NCI-H2107 treated with DMSO at 0.1 percent for 48 hours (cell line): ENCODE results near the gene HAO1.

ENCODE experiments used
- DNase-seq: peaks from one replicate; lab custom pipeline; 2025; ENCODE audit not compliant: unreplicated experiment; lab: John Stamatoyannopoulos, UW

Gene HAO1

DNA sequence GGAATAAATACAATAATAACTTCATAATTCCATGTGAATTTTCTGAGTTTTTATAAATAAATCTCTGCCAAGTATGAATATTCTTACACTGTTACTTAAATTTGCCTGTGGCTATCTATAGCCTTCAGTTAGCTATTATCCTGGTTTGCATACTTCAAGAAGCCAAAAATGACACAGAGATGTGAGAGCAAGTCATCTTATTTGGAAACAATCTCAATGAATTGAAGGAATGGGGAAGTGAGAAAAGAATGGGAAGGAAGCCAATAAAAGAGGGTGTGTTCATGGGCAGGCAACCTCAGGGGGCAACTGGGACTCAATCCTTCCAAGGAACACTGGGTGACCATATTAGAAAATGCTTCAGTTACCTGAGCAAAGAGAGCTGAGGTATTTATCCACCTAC is 9.9 kb downstream of the HAO1 start:
- DNase-seq = no peak

DNA sequence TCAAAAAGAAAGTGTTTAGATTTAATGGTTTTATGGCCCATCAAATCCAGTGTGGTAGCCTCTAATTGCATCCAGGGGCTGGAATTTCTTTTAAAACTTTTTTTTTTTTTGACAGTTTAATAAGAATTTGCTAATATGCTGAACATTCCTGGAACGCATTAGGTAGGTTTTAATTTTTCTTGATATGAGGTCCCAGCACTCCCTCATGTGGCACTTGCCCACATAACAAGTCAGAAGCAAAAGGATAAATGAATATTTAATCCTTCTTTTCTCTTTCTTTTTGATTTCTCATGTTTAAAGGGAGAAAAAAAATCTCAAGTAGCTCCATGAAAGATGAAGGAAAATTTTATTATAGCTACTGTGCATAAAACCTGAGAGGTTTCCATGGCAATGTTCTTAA is 13.5 kb downstream of the HAO1 start:
- DNase-seq = no peak

DNA sequence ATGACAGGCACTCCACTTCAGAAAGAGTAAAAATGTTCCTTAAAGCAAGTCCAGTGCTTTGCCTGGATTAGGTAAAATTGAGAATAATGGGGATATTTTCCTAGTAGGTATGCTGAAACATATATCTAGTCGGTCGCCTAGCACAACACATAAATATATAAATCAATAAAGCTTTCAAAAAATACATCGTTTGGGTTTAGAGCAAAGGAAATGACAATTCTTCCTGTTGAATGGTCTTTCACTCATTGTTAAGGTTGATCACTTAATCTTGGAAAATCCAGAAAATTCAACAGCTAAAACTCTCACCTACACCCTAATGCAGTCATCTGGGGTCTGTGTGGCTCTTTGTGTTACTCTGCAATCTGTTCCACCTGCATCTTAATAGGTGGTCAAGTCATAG is 13.9 kb downstream of the HAO1 start:
- DNase-seq = no peak

DNA sequence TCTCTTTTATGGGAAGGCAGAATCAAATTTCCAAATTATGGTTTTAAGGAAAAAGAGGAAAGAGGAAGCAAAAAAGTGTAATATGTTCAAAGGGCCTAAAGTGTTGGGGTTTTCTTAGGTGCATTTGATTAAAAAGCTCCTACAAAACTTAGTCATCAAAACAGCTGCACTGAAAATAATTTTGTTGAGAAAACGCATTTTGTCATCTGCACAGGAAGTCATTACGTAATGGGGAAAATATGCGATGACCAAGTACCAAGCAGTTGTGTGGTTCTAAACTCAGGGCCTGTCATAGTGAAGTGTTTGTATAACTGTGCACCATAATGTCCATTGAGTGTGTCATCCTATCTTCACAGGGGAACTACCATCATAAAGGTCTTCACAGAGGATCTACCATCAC is 15.6 kb downstream of the HAO1 start:
- DNase-seq = no peak

DNA sequence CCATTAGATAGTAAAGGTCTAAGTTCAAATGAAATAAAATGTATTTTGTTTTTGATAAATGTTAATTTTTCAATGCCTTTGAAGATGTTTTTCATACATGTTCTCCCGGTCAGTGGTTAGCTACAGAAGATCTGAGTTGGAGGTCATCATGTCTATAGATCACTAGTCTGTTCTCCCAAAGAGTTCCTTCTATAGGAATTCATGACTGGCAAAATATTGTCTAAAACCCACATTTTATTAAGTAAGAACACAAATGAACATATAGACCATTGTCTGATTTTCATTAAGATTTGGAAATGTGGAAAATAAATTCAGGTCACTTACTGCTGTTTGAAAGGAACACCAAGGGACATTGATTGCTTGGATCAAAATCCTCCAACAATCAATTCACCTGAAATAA is 23.6 kb downstream of the HAO1 start:
- no peak for DNase-seq

DNA sequence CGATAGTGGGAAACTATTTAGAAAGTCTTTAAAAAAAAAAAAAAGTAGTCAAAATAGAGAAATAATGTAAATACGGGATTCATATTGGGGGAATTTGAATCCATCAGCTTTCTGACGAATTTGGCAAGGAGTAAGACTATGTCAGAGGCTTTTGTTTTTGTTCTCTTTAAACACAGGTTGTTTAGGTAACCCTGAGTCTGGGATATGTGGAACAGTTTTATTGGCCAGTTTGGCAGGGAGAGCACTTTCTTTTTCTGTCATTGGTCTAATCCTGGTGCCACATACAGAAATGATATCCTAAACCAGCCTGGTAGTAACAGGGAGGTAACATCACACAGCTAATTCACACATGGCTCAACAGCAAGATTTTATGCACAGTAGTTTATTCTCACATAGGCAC is 27.7 kb downstream of the HAO1 start:
- DNase-seq = no peak

DNA sequence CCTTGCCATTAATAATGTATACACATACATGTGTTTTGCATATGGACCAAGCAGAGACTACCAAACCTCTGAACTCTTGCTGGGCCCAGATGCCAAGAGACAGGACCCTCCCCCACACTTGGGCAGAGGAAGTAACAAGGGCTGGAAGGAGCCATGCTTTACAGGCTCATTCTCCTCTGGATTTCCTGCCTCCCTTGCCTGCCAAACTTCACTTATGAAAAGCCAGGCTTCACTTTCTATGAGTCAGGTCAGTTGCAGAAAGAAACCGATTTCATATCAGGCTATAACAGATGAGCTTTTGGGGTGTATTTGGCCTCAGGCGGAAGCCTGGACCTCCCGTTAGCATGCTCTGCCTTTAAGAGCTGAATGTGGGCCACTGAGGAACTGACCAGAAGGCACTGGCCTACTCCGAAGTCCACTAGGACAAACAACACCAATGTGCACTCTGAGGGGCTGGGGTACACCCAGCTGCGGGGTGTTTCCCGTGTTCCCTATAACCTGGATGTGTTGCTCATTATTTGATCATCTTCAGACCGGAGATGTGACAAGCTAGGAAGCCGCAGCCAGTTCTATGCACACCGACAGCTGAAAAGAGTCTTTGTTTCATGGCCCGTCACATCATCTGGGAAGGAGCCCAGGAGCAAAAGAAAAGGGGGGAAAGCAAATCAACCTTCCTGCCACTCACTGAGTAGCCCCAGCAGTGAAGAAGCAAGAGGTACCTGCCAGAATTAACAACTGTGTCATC is 28.5 kb downstream of the HAO1 start:
- DNase-seq = no peak

DNA sequence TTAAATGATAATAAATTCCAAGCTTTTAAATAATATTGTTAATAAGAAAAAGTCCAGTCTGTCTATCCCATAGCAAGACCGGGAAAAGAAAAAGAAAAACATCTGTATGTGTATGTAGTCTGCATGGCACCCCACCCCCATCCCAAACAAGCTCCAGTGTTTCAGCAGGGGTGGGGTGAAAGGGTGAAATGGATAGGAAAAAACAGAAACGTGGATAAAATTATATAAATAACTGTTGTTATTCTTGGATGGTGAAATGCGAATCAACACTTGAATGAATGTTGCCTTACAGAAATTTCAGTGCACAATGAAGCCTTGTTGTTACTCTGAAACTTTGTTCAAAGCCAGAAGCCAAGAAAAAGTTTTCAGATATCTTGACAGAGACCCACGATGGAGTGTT is 31.4 kb downstream of the HAO1 start:
- DNase-seq = no peak

DNA sequence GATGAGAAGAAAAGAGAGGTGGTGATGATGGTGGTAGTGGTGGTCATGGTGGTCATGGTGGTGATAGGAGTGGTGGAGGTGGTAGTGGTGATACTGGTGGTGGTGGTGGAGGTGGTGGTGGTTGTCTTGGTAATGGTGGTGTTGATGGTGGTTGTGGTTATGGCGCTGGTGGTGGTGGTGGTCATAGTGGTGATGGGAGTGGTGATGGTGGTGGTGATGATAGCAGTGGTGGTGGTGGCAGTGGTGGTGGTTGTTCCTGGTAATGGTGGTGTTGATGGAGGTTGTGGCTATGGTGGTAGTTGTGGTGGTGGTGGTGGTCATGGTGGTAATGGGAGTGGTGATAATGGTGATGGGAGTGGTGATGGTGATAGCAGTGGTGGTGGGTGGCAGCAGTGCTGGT is 36.8 kb downstream of the HAO1 start:
- no peak for DNase-seq

DNA sequence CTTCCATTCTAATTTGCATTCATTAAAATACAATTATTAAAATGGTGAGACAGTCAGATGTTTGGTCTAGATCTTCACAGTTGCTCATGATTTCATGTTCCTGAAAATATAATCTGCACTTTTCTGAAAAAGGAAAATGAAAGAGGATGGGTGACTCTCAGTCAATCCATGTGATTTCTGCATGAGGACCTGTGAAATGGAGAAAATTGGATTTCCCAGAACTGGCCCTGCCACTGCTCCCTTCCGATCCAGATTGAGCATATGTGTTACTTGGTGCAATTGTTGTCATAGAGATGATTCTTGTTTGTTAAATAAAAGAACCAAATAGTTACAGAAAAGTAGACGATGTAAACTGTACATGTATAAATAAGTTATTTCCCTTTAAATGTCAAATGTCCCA is 37.4 kb downstream of the HAO1 start:
- DNase-seq = no peak

DNA sequence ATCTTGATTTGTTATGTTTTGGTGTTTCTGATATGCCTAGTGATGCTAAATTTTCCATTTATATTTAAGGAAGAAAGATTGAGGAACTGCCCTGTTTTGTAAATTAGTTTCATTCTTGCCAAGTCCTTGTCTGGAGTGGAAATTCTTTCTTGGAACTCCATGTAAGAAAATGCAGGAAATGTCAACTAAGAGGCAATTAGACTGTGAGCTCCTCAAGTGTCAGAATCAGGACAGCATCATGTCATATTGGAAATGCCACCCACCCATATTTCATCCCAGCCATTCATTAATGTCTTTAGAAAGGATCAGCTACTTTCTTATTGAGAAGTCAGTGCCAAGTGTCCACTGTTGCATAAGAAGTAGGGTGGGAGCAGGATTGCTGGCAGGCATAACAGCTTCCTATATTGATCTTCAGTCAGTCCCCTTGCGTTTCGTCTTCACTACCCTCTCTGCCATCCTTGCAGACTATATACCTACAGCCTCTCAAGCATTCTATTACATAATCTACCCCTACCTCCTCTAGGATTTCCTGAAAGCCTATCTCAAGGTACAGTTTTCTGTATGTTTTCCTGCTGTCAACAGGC is 42.4 kb downstream of the HAO1 start:
- no peak for DNase-seq

DNA sequence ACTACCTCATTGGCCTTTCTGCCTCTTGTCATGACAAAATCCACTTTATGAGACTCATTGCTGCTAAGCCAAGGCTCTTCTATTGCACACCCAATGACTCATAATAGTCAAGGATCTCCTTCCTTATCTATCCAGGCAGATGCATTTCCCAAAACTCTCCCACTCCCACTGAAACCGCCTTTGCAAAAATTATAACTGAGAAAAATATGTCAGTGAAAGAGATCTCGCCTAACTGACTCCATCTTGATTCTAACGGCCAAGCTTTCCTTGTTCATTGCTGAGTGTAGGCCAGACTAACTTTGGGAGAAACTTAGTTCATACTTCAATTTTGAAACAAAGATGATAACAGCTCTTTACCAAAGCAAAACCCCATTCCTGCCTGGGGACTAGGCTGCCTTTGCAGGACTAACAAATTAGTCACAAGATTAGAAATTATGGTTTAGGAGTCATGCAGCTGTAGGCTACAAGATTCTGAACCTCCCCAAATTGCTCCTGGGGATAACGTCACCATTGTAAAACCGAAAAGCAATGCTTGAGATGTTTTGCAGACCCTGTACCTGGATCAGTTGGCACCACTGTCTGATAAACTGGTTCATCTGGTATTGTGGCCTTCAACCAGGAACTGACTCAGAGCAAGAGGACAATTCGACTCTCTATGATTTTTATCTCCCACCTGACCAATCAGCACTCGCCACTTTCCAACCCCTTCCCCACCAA is 47.1 kb downstream of the HAO1 start:
- DNase-seq = no peak

DNA sequence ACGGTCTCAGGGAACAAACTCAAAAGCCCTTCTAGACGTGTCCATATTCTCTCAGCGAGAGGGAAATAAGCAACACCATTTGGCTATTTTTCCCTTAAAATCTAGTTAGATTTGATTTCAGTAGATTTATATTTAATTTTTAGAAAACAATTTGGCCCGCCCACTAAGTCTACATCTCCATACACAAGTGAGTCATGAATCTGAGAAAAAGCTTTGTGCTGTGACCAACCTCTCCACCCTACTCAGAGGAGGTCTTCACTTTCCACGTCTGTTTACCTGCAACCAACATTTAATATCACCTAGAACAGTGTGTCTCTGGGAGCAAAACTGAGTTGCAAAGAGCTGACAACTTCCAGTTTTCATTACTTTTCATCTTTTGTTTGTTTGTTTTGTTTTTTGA is 48.6 kb downstream of the HAO1 start:
- no peak for DNase-seq

DNA sequence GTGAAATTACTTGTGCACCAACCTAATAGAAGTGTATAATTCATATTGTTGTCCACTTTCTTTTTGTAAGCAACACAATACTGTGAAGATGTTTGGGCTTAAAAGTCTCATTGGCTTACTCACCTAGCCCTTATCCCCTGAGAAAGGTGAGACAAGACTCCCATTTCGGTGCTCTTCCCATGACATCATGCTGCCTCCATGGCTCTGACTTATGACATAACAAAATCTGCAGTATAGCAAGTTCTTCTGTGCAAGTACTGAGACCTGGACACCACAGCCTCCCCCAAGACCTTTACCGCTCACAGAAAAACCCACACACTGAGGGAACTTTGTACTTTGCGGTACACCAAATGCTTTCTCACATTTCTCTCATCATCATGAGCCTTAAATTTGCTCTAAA is 50.5 kb downstream of the HAO1 start:
- no peak for DNase-seq

DNA sequence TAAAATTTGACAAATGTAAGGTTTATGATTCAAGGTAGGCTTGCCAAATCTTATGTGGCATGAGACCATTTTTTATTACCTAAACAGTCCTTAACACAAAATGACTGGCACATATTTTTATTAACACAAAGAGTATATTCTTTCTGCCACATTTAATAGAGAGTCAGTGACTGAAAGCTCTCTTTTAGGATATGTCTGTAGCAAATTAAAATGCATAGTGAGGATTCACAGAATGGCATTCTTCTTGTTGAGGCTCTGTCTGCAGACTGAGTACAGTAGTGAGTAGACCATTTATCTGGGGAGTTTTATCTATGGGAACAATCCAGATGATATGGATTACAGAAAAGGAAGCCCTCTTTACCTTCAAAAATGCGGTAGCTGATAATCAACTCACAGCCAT is 56.5 kb downstream of the HAO1 start:
- no peak for DNase-seq

DNA sequence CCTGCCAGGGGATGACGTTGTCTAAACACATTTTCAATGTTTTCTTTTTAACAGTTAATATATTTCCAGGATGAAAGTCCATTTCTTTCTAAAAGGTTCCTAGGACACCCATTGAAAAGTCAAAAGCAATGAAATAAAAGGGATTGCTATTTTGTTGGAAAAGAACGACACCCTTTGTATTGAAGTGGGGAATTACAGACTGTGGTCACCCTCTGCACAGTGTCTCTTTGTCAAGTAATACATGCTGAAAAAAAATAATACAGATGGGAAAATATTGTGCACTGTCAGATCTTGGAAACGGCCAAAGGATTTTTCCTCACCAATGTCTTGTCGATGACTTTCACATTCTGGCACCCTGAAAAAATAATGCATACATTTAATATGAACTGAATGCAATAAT is 56.9 kb downstream of the HAO1 start:
- no peak for DNase-seq

DNA sequence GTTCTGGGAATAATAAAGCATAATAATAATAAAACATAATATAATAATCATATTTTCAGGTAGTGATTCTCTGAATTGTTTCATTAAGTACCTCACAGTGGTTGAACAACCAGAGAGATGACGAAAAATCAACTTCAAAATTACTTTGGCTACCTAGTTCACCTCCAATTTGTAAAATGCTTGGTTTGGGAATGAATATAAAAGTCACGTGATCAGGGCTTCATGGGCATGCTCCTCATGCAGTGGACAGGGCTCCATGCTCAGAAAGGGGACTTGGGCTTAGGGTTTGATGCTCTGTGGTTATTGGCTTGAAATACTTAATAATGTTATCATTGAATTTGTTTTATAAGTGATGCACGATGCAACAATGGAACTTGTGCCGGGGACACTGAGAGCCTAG is 58.2 kb downstream of the HAO1 start:
- no peak for DNase-seq

DNA sequence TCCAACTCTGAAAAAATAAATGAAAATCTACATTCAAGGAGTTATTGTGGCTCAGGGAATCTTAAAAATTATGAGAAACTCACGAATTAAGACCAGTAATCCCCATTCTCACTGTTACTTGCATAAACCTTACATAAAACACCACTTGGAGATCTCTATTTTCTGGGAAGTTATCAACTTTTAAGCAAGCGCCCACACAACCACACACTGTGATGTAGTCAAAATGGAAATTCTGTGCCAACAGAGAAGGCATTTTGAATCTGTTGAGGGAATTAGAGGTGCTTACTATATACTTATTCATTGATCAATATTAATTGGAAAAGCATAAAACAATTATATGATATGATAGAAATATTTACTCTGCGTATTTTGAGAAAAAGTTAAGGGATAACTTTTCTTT is 58.7 kb downstream of the HAO1 start:
- no peak for DNase-seq

DNA sequence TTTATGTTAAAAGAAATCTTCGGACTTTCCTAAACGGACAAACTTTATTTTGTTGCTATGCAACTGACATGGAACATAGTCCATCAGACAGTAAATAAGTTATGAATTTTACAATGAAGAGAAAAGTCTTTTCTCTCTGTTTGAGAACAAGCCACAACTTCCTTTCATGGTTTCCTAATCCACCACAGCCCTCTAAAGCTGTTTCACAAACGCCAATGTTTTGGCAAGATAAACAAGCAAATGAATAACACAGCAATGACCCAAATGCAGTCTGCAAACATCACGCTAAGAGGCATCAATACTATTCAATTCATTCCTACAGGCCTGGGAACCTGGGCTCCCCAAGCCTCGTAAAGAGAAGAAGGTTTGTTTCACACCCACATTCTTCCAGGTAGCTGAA is 60.4 kb downstream of the HAO1 start:
- DNase-seq = no peak

DNA sequence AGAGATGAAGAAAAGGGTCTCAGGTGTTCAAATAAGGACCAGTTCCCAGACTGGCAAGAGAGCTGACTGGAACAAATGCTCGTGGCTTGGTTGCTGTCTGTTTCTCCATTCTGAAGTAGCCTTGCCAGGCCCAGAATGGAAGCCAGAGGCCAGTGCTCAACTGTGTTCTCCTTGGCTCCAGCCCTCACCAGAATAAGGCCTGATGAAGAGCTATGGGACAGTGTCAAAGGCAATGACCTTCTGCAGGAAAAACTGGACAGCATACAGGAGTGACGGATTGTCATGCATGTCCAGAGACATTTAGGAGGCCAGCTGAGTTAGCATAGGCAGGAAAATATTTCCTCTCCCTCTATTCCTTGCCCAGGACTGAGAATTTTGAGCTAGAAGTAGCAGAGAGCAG is 72.2 kb downstream of the HAO1 start:
- no peak for DNase-seq

DNA sequence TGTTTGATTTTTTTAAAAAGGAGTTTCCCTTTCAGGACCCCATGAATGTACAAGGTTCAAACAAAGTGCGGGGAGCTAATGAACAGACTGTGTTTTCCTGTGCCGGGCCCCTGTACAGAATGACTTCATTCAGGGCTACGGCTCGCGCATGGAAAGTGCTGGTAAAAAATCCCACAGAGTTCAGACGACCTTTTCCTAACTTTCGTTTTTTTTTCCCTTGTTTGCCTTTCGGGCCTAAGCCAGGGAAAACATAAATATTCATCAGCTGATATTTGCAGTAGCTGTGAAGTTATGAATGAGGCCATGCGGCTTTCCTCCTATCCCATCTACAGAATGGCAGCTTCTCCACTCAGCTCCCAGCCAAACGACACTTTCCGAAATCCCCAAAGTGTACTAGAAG is 74.0 kb downstream of the HAO1 start:
- DNase-seq = no peak

DNA sequence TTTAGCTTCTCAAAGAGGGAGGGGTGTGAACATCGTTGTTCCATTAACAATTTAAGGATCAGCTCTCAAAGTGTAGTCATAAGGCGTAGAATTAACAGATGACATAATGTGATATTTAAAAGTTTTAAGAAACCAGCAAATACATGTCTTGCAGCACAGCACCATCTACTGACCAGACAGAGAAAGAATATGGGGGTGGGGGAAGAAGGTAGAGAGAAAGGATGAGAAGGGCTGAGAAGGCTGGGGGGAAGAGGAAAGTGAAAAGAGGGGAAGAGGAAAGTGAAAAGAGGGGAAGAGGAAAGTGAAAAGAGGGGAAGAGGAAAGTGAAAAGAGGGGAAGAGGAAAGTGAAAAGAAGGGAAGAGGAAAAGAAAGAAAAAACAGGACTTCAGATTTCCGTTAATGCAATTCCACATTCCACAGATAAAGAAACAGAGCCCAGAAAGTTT is 80.9 kb downstream of the HAO1 start:
- peak; percentile 22 for DNase-seq
